ENCODE data around the gene G3BP2.

DNA sequence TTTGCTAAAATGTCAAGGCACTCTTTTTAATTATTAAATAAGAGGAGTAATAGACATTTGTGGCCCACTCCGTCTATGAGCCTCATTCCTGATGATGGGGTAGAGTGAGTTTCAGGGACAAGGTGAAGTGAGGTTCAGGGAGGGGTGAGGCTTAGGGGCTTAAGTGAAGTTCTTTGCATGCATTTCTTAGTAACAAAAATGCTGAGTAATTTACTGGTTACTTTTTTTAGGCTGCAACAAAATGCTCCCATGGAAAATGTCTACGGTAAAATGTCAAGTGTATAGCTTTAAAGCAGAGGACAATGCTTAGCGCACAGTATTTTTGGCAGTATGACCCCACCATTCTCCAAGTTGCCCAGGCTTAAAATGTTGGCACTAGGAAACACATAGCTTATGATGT is 49.2 kb upstream of the G3BP2 start:
- no peak for TF ChIP-seq SUZ12 (IDR thresholded peaks at IDR 0.05)
- no peak for TF ChIP-seq BHLHE40 (IDR thresholded peaks at IDR 0.05; ENCODE audit: borderline replicate concordance)
- no peak for TF ChIP-seq NFRKB (IDR thresholded peaks at IDR 0.05)
- no peak for TF ChIP-seq ZNF384 (IDR thresholded peaks at IDR 0.05)
- TF ChIP-seq TARDBP (IDR thresholded peaks at IDR 0.05), result no peak
- no peak for TF ChIP-seq HDGF (IDR thresholded peaks at IDR 0.05; ENCODE audit: borderline replicate concordance)
- TF ChIP-seq FOXM1 (IDR thresholded peaks at IDR 0.05; ENCODE audit: borderline replicate concordance), result no peak
- TF ChIP-seq SP1 (IDR thresholded peaks at IDR 0.05), result no peak
- no peak for TF ChIP-seq FOXK2 (IDR thresholded peaks at IDR 0.05)
- no peak for TF ChIP-seq CTBP1 (IDR thresholded peaks at IDR 0.05; ENCODE audit: borderline replicate concordance)
- no peak for TF ChIP-seq ARNT (IDR thresholded peaks at IDR 0.05)
